Measurements from ENCODE around the gene KHDC1. TPM values are rescaled to one million over a fixed set of nuclear protein-coding genes. Genes with fewer than 3 reads are reported as not detected.

The KHDC1 gene
- total RNA-seq, 1 experiment from 2014 or later, result 9.1 TPM

GRCh38 chr6:73252703-73253102, 10.3 kb downstream of the KHDC1 start:
- Histone ChIP-seq H3K27ac (ENCODE audit: low read depth, low read length) (no peak overlapping the region), H3K4me3 (replicated peaks in 1 of 2; ENCODE audit: low read depth in 1 of 2, low read length in 2 of 2) (no peak overlapping the region), H4K20me1 (ENCODE audit: insufficient read depth) (no peaks in the 10 kb centered on the region), H3K4me1 (ENCODE audit: control insufficient read depth in 1 of 2, insufficient read depth in 2 of 2, low read length in 2 of 2) (no peaks in the 10 kb centered on the region), H3K9me2 (ENCODE audit: insufficient read depth) (no peaks in the 10 kb centered on the region), H3K79me2 (ENCODE audit: insufficient read depth, low read length) (no peaks in the 10 kb centered on the region), H2AFZ (ENCODE audit: low read depth, low read length, poor library complexity, severe bottlenecking) (no peak overlapping the region), H3K4me2 (ENCODE audit: low read length) (no peak overlapping the region), H3K9me3 (ENCODE audit: control insufficient read depth in 1 of 2, insufficient read depth in 1 of 2, low read depth in 1 of 2, low read length in 2 of 2) (no peaks in the 10 kb centered on the region), H3K9ac (ENCODE audit: low read length) (no peak overlapping the region), H3K27me3 (ENCODE audit: insufficient read depth, low read length) (no peaks in the 10 kb centered on the region), H3K36me3 (ENCODE audit: control insufficient read depth in 1 of 2, insufficient read depth in 2 of 2, low read length in 2 of 2) (no peaks in the 10 kb centered on the region)
- POLR2A ChIA-PET, result no interaction called here
- ATAC-seq (no peak), DNase-seq (ENCODE audit: low read depth, low spot score) (no peak)
- no peak for TF ChIP-seq ATF3 (IDR thresholded peaks at IDR 0.05)
- TF ChIP-seq REST (IDR thresholded peaks at IDR 0.05; ENCODE audit: low read depth), result no peak
- TF ChIP-seq SRF (IDR thresholded peaks at IDR 0.05; ENCODE audit: low read depth), result no peak
- TF ChIP-seq POLR2A (IDR thresholded peaks at IDR 0.05; ENCODE audit: borderline replicate concordance, extremely low read depth, insufficient read depth, insufficient read length), result no peak
- intact Hi-C loops (cut with micrococcal nuclease), result no loop called here
- no TSS peak for BruUV-seq (replicated peaks)
- CTCF ChIA-PET, result no interaction called here
- RAD21 ChIA-PET (ENCODE audit: low non-redundant PET in 1 of 2, low total read pairs in 2 of 2, uncharacterized antibody in 2 of 2, unreplicated experiment in 2 of 2), result no interaction called here

- H3K4me3 ChIP-seq (replicated peaks in 1 of 2; ENCODE audit: low read depth in 1 of 2, low read length in 2 of 2), result no peak overlapping the region
- H3K9me3 ChIP-seq (ENCODE audit: control insufficient read depth in 1 of 2, insufficient read depth in 1 of 2, low read depth in 1 of 2, low read length in 2 of 2), result no peaks in the 10 kb centered on the region
- H2AFZ ChIP-seq (ENCODE audit: low read depth, low read length, poor library complexity, severe bottlenecking), result no peak overlapping the region
- ChIA-PET RAD21 (ENCODE audit: low non-redundant PET in 1 of 2, low total read pairs in 2 of 2, uncharacterized antibody in 2 of 2, unreplicated experiment in 2 of 2) (no interaction called here), CTCF (no interaction called here), POLR2A (no interaction called here)
- no peak for ATAC-seq
- H3K4me2 ChIP-seq (ENCODE audit: low read length), result no peak overlapping the region
- no peak for TF ChIP-seq SRF (IDR thresholded peaks at IDR 0.05; ENCODE audit: low read depth)
- no peak for TF ChIP-seq EZH2phosphoT487 (IDR thresholded peaks at IDR 0.05; ENCODE audit: borderline replicate concordance)
- TF ChIP-seq POLR2AphosphoS5 (IDR thresholded peaks at IDR 0.05; ENCODE audit: low read depth, low read length), result no peak
- no peak for TF ChIP-seq ELF1 (IDR thresholded peaks at IDR 0.05; ENCODE audit: borderline replicate concordance, low read depth)
- H3K27ac ChIP-seq (ENCODE audit: low read depth, low read length), result no peak overlapping the region
- H3K36me3 ChIP-seq (ENCODE audit: control insufficient read depth in 1 of 2, insufficient read depth in 2 of 2, low read length in 2 of 2), result no peaks in the 10 kb centered on the region
- no peak for DNase-seq (ENCODE audit: low read depth, low spot score)
- H4K20me1 ChIP-seq (ENCODE audit: insufficient read depth), result no peaks in the 10 kb centered on the region
- H3K27me3 ChIP-seq (ENCODE audit: insufficient read depth, low read length), result no peaks in the 10 kb centered on the region
- no peaks in the 10 kb centered on the region for H3K4me1 ChIP-seq (ENCODE audit: control insufficient read depth in 1 of 2, insufficient read depth in 2 of 2, low read length in 2 of 2)
- no peak overlapping the region for H3K9ac ChIP-seq (ENCODE audit: low read length)
- BruUV-seq (replicated peaks), result no TSS peak
- intact Hi-C loops (cut with micrococcal nuclease), result no loop called here
- H3K79me2 ChIP-seq (ENCODE audit: insufficient read depth, low read length), result no peaks in the 10 kb centered on the region
- H3K9me2 ChIP-seq (ENCODE audit: insufficient read depth), result no peaks in the 10 kb centered on the region
Measured at GRCh38 chr6:73250016-73250415, 13.0 kb downstream of the KHDC1 start.
